Esophagus muscularis mucosa (tissue), 4 donors: ENCODE data around the gene ZMIZ1. TPM values are rescaled to one million over a fixed set of nuclear protein-coding genes. Genes with fewer than 3 reads are reported as not detected.
"Not testable (repeated sequence)": the region's sequence is repeated elsewhere in the genome, so short reads cannot be mapped to it uniquely, and the experiment has no call there.

Source experiments
- DNase-seq: peaks from one replicate; pipeline ENCODE4 v3.0.0-alpha.2; 2017; ENCODE audit errors: extremely low spot score
- H3K27ac ChIP-seq, 4 donors: fragments of 200-600 bp; sonication (generic); replicated peaks in 1 of 4; 1 replicate in 3 of 4; 2 replicates in 1 of 4; pipeline ENCODE4 v1.5.1; 2016 to 2019; ENCODE audit warnings: mild to moderate bottlenecking in 1 of 4
- H3K27me3 ChIP-seq, 4 donors: fragments of 200-600 bp; sonication (generic); one replicate each; pipeline versions ENCODE4 v1.5.1 to v1.6.0; 2016 to 2019
- H3K36me3 ChIP-seq, 4 donors: fragments of 200-600 bp; sonication (generic); one replicate each; pipeline ENCODE4 v1.5.1; 2016 to 2019
- H3K4me1 ChIP-seq, 4 donors: fragments of 200-600 bp; sonication (generic); one replicate each; pipeline ENCODE4 v1.5.1; 2016 to 2019
- H3K4me3 ChIP-seq, 4 donors: fragments of 200-600 bp; sonication (generic); 1 replicate in 2 of 4; 2 replicates in 2 of 4; pipeline ENCODE4 v1.5.1; 2016 to 2019; ENCODE audit warnings: mild to moderate bottlenecking in 4 of 4, moderate library complexity in 1 of 4
- H3K9me3 ChIP-seq, 4 donors: fragments of 200-600 bp; sonication (generic); 1 replicate in 3 of 4; 2 replicates in 1 of 4; pipeline ENCODE4 v1.5.1; 2016 to 2019
- CTCF ChIP-seq, 3 experiments: fragments of 200-600 bp in 2 of 3; fragments of 450-650 bp in 1 of 3; sonication (generic) in 2 of 3; IDR thresholded peaks; one replicate each; pipeline ENCODE4 v1.5.1; 2017 to 2019; ENCODE audit warnings: antibody characterized with exemption in 3 of 3, mild to moderate bottlenecking in 2 of 3, moderate library complexity in 1 of 3
- EP300 ChIP-seq: sonication (generic); formaldehyde crosslinking; IDR thresholded peaks from one replicate; pipeline ENCODE4 v1.6.1; 2017; ENCODE audit warnings: antibody characterized with exemption
- POLR2A ChIP-seq: fragments of 450-650 bp; IDR thresholded peaks from one replicate; pipeline ENCODE4 v1.6.1; 2017; ENCODE audit warnings: antibody characterized with exemption, moderate library complexity, mild to moderate bottlenecking, low read depth
- POLR2AphosphoS5 ChIP-seq, 2 donors: sonication (generic); formaldehyde crosslinking; IDR thresholded peaks; one replicate each; pipeline ENCODE4 v1.6.1; 2017; ENCODE audit warnings: antibody characterized with exemption in 2 of 2
- WGBS: methylation state at CpG from one replicate; pipeline ENCODE4 v1.1.5; 2018; 5-methylcytosine and 5-hydroxymethylcytosine counted together
- intact Hi-C: fragments of 100-400 bp; cut with DNase I; formaldehyde crosslinking; loops from one replicate; pipeline ENCODE4 v1.15.1; 2023
- total RNA-seq, 4 donors: library from RNA; depleted of rRNA; stranded (reverse); fragments of >200 nt; gene quantifications; one replicate each; pipeline versions ENCODE4 v1.1.0 to v1.2.1, GENCODE V29; 2016

The ZMIZ1 gene
- total RNA-seq, 4 donors from 2014 or later: 48.7 to 87.2 (median 66.0) TPM

GRCh38 chr10:79030705-79031104, 38.1 kb upstream of the ZMIZ1 start:
- WGBS: 65% methylated on average over 1 of the region's 1 CpG
- TF ChIP-seq CTCF (IDR thresholded peaks at IDR 0.05) (no peak), POLR2A (no peak), EP300 (no peak), POLR2AphosphoS5 (IDR thresholded peaks at IDR 0.05) (no peak)
- Histone ChIP-seq H3K9me3 (no peaks in the 10 kb centered on the region), H3K4me1 (peaks cover 0 to 3% (median 2%) of the 10 kb centered on the region in 4 donors), H3K4me3 (no peak overlapping the region), H3K27me3 (no peaks in the 10 kb centered on the region), H3K36me3 (no peaks in the 10 kb centered on the region), H3K27ac (no peak overlapping the region)
- intact Hi-C loops: no loop called here
- no peak for DNase-seq

- no peak for DNase-seq
Measured at GRCh38 chr10:79031723-79032122, 37.0 kb upstream of the ZMIZ1 start.

GRCh38 chr10:79034271-79034876, 34.4 kb upstream of the ZMIZ1 start:
- TF ChIP-seq POLR2A (no peak), CTCF (IDR thresholded peaks at IDR 0.05) (no peak), EP300 (no peak), POLR2AphosphoS5 (IDR thresholded peaks at IDR 0.05) (no peak)
- Histone ChIP-seq H3K27ac (no peak overlapping the region), H3K27me3 (no peaks in the 10 kb centered on the region), H3K36me3 (no peaks in the 10 kb centered on the region), H3K9me3 (no peaks in the 10 kb centered on the region), H3K4me1 (no peaks in the 10 kb centered on the region), H3K4me3 (no peak overlapping the region)
- DNase-seq: no peak
- WGBS: 93% methylated on average over 9 of the region's 9 CpGs
- intact Hi-C loops: no loop called here

More at GRCh38 chr10:79031723-79032122, 37.0 kb upstream of the ZMIZ1 start:
- 95% methylated on average over 5 of the region's 5 CpGs for WGBS
- TF ChIP-seq POLR2AphosphoS5 (IDR thresholded peaks at IDR 0.05) (no peak), CTCF (IDR thresholded peaks at IDR 0.05) (no peak), POLR2A (no peak), EP300 (no peak)
- Histone ChIP-seq H3K36me3 (no peaks in the 10 kb centered on the region), H3K4me1 (no peaks in the 10 kb centered on the region), H3K27ac (no peak overlapping the region), H3K27me3 (no peaks in the 10 kb centered on the region), H3K9me3 (no peaks in the 10 kb centered on the region), H3K4me3 (no peak overlapping the region)
- intact Hi-C loops: no loop called here

GRCh38 chr10:79036416-79036815, 32.4 kb upstream of the ZMIZ1 start:
- H3K27me3 ChIP-seq, H3K4me3 ChIP-seq, H3K9me3 ChIP-seq, H3K27ac ChIP-seq, H3K36me3 ChIP-seq, H3K4me1 ChIP-seq, intact Hi-C loops, DNase-seq: not testable (repeated sequence)
- 88% methylated on average over 6 of the region's 6 CpGs for WGBS

GRCh38 chr10:79038104-79038840, 30.5 kb upstream of the ZMIZ1 start:
- intact Hi-C loops: no loop called here
- WGBS: 100% methylated on average over 1 of the region's 1 CpG
- TF ChIP-seq EP300 (no peak), POLR2AphosphoS5 (IDR thresholded peaks at IDR 0.05) (no peak), POLR2A (no peak), CTCF (IDR thresholded peaks at IDR 0.05) (no peak)

More at GRCh38 chr10:79038104-79038840, 30.5 kb upstream of the ZMIZ1 start:
- Histone ChIP-seq H3K4me3 (no peak overlapping the region), H3K36me3 (no peaks in the 10 kb centered on the region), H3K27ac (no peak overlapping the region), H3K9me3 (no peaks in the 10 kb centered on the region), H3K4me1 (no peaks in the 10 kb centered on the region), H3K27me3 (no peaks in the 10 kb centered on the region)
- no peak for DNase-seq
